H9 (cell line): Measurements from ENCODE around the gene PLEKHF1. TPM values are rescaled to one million over a fixed set of nuclear protein-coding genes. Genes with fewer than 3 reads are reported as not detected.

Experiments used
- DNase-seq: peaks from one replicate; pipeline ENCODE4 v3.0.0-alpha.2; 2017
- H2AFZ ChIP-seq: one replicate; pipeline ENCODE4 v1.6.1; 2013; ENCODE audit warnings: mild to moderate bottlenecking, low read length, control low read depth, moderate library complexity
- H2AK5ac ChIP-seq: 2 replicates; pipeline ENCODE4 v1.6.1; 2013; ENCODE audit warnings: low read length, control low read depth, mixed read lengths; ENCODE audit not compliant: insufficient read length
- H2BK120ac ChIP-seq: one replicate; pipeline ENCODE4 v1.6.1; 2013; ENCODE audit warnings: low read depth, mild to moderate bottlenecking, low read length, control low read depth, inconsistent platforms; ENCODE audit not compliant: poor library complexity, severe bottlenecking
- H2BK12ac ChIP-seq: 2 replicates; pipeline ENCODE4 v1.6.1; 2013; ENCODE audit warnings: low read length, control low read depth, mixed read lengths, low read depth; ENCODE audit not compliant: insufficient read length
- H2BK15ac ChIP-seq: 2 replicates; pipeline ENCODE4 v1.6.1; 2013; ENCODE audit warnings: low read depth, low read length, control low read depth
- H2BK20ac ChIP-seq: one replicate; pipeline ENCODE4 v1.6.1; 2013; ENCODE audit warnings: low read depth, mild to moderate bottlenecking, low read length, control low read depth, inconsistent platforms; ENCODE audit not compliant: poor library complexity, severe bottlenecking
- H2BK5ac ChIP-seq: 2 replicates; pipeline ENCODE4 v1.6.1; 2013; ENCODE audit warnings: low read length, control low read depth, mixed read lengths; ENCODE audit not compliant: insufficient read length
- H3K14ac ChIP-seq: 2 replicates; pipeline ENCODE4 v1.6.1; 2013; ENCODE audit warnings: low read length, control low read depth; ENCODE audit not compliant: insufficient read depth
- H3K18ac ChIP-seq: 2 replicates; pipeline ENCODE4 v1.6.1; 2013; ENCODE audit warnings: low read depth, mild to moderate bottlenecking, mixed read lengths, low read length, control low read depth; ENCODE audit not compliant: insufficient read length
- H3K23ac ChIP-seq: 2 replicates; pipeline ENCODE4 v1.6.1; 2013; ENCODE audit warnings: low read length, control low read depth, mixed read lengths, low read depth; ENCODE audit not compliant: insufficient read length
- H3K23me2 ChIP-seq: 2 replicates; pipeline ENCODE4 v1.6.1; 2013; ENCODE audit warnings: low read depth, mild to moderate bottlenecking, mixed read lengths, low read length, control low read depth; ENCODE audit not compliant: insufficient read length, poor library complexity, severe bottlenecking
- H3K27ac ChIP-seq: 2 replicates; pipeline ENCODE4 v1.5.1; 2013; ENCODE audit warnings: low read length, control low read depth, mixed read lengths, low read depth; ENCODE audit not compliant: insufficient read length
- H3K27me3 ChIP-seq: 2 replicates; pipeline ENCODE4 v1.6.1; 2013; ENCODE audit warnings: low read length, control low read depth, inconsistent platforms; ENCODE audit not compliant: insufficient read depth
- H3K4ac ChIP-seq: 2 replicates; pipeline ENCODE4 v1.6.1; 2013; ENCODE audit warnings: low read depth, mild to moderate bottlenecking, control low read depth, inconsistent platforms, low read length, moderate library complexity
- H3K4me1 ChIP-seq: 2 replicates; pipeline ENCODE4 v1.6.1; 2013; ENCODE audit warnings: low read length, control low read depth, inconsistent platforms; ENCODE audit not compliant: insufficient read depth
- H3K4me2 ChIP-seq: 2 replicates; pipeline ENCODE4 v1.6.1; 2013; ENCODE audit warnings: low read length, control low read depth, mixed read lengths; ENCODE audit not compliant: insufficient read length, insufficient read depth
- H3K56ac ChIP-seq: 2 replicates; pipeline ENCODE4 v1.6.1; 2013; ENCODE audit warnings: low read depth, mild to moderate bottlenecking, mixed read lengths, low read length, control low read depth; ENCODE audit not compliant: insufficient read length
- H3K79me1 ChIP-seq: 2 replicates; pipeline ENCODE4 v1.6.1; 2013; ENCODE audit warnings: low read depth, mild to moderate bottlenecking, moderate library complexity, low read length, control low read depth, inconsistent platforms; ENCODE audit not compliant: insufficient read depth, poor library complexity, severe bottlenecking
- H3K79me2 ChIP-seq: 2 replicates; pipeline ENCODE4 v1.6.1; 2013; ENCODE audit warnings: low read length, control low read depth, inconsistent platforms; ENCODE audit not compliant: insufficient read depth
- H3K9ac ChIP-seq: 2 replicates; pipeline ENCODE4 v1.6.1; 2013; ENCODE audit warnings: low read length, control low read depth, mixed read lengths; ENCODE audit not compliant: insufficient read length; ENCODE audit errors: extremely low read depth
- H3K9me3 ChIP-seq: one replicate; pipeline ENCODE4 v1.6.1; 2013; ENCODE audit warnings: low read depth, low read length, inconsistent platforms; ENCODE audit not compliant: control insufficient read depth
- H3T11ph ChIP-seq: one replicate; pipeline ENCODE4 v1.6.1; 2013; ENCODE audit warnings: mild to moderate bottlenecking, low read length, control low read depth, inconsistent platforms
- H4K20me1 ChIP-seq: one replicate; pipeline ENCODE4 v1.6.1; 2013; ENCODE audit not compliant: control insufficient read depth, insufficient read length, insufficient read depth
- H4K5ac ChIP-seq: 2 replicates; pipeline ENCODE4 v1.6.1; 2013; ENCODE audit warnings: low read depth, mild to moderate bottlenecking, mixed read lengths, low read length, control low read depth; ENCODE audit not compliant: insufficient read length
- H4K8ac ChIP-seq: replicated peaks from 2 replicates; pipeline ENCODE4 v1.6.1; 2013; ENCODE audit warnings: low read length, control low read depth, mixed read lengths, low read depth; ENCODE audit not compliant: insufficient read length
- H4K91ac ChIP-seq: 2 replicates; pipeline ENCODE4 v1.6.1; 2013; ENCODE audit warnings: low read depth, mild to moderate bottlenecking, moderate library complexity, mixed read lengths, low read length, control low read depth; ENCODE audit not compliant: insufficient read length
- H3K27ac Mint-ChIP-seq, 3 experiments: 2 replicates in 2 of 3; 3 replicates in 1 of 3; pipeline ENCODE4 v1.8.0; 2020 to 2021; ENCODE audit warnings: mixed read lengths in 3 of 3, mild to moderate bottlenecking in 1 of 3, moderate library complexity in 1 of 3
- H3K27me3 Mint-ChIP-seq: 2 replicates; pipeline ENCODE4 v1.8.0; 2021; ENCODE audit warnings: low read depth, mild to moderate bottlenecking, moderate library complexity, mixed read lengths
- H3K36me3 Mint-ChIP-seq, 3 experiments: 2 replicates in 2 of 3; 3 replicates in 1 of 3; pipeline ENCODE4 v1.8.0; 2020 to 2021; ENCODE audit warnings: low read depth in 3 of 3, mixed read lengths in 3 of 3; ENCODE audit not compliant: insufficient read depth in 1 of 3
- H3K4me1 Mint-ChIP-seq, 2 experiments: 2 replicates each; pipeline ENCODE4 v1.8.0; 2020; ENCODE audit warnings: mixed read lengths in 2 of 2
- H3K4me3 Mint-ChIP-seq, 2 experiments: 2 replicates in 1 of 2; 3 replicates in 1 of 2; pipeline ENCODE4 v1.8.0; 2020 to 2021; ENCODE audit warnings: mild to moderate bottlenecking in 2 of 2, mixed read lengths in 2 of 2, moderate library complexity in 1 of 2
- H3K9me3 Mint-ChIP-seq, 2 experiments: 2 replicates in 1 of 2; 3 replicates in 1 of 2; pipeline ENCODE4 v1.8.0; 2020; ENCODE audit warnings: mild to moderate bottlenecking in 2 of 2, mixed read lengths in 2 of 2, moderate library complexity in 1 of 2
- CTCF ChIP-seq: fragments of 200-600 bp; sonication (generic); conservative IDR thresholded peaks from 3 replicates; pipeline ENCODE4 v1.8.0; 2021; ENCODE audit warnings: antibody characterized with exemption, mild to moderate bottlenecking
- WGBS: extraction: QIAGEN DNeasy Blood & Tissue Kit; methylation state at CpG from one replicate; pipeline ENCODE4 v1.1.7; 2013; ENCODE audit warnings: missing lambda C conversion rate, low lambda C conversion rate, mixed read lengths; ENCODE audit not compliant: insufficient read length; ENCODE audit errors: extremely low coverage; 5-methylcytosine and 5-hydroxymethylcytosine counted together
- total RNA-seq: library from RNA; stranded (reverse); gene quantifications from 2 replicates; pipeline ENCODE4 v1.2.1, GENCODE V29; 2021

PLEKHF1 gene
- total RNA-seq, 1 experiment from 2014 or later: 4.9 TPM

- no peak for DNase-seq
- no peak overlapping the region for H3K18ac ChIP-seq
- H2BK12ac ChIP-seq: no peak overlapping the region
- no peak overlapping the region for H2AK5ac ChIP-seq
- H3K4ac ChIP-seq: no peak overlapping the region
- H3K23ac ChIP-seq: no peak overlapping the region
- no peak overlapping the region for H3K56ac ChIP-seq
- no peaks in the 10 kb centered on the region; a peak in 3 of 7 replicates for H3K36me3 Mint-ChIP-seq
- no peak overlapping the region for H3K4me3 Mint-ChIP-seq
- no peaks in the 10 kb centered on the region for H3K79me1 ChIP-seq
- H3K9me3 ChIP-seq: no peaks in the 10 kb centered on the region
- H2BK20ac ChIP-seq: no peak overlapping the region
- no peaks in the 10 kb centered on the region for H3K79me2 ChIP-seq
- no peak overlapping the region for H2BK15ac ChIP-seq
- no peak overlapping the region for H4K8ac ChIP-seq
- no peaks in the 10 kb centered on the region for H4K20me1 ChIP-seq
- no CpG with 5 or more reads among the region's 7 CpGs for WGBS
- no peaks in the 10 kb centered on the region for H3K27me3 ChIP-seq
- no peak overlapping the region for H2AFZ ChIP-seq
- peaks cover 2% of the 10 kb centered on the region; the same call in 1 of the 2 replicates for H3K4me1 ChIP-seq
- no peak overlapping the region for H3T11ph ChIP-seq
- no peak overlapping the region for H3K14ac ChIP-seq
- peaks cover 2% of the 10 kb centered on the region; the same call in 1 of the 2 replicates for H3K27me3 Mint-ChIP-seq
- no peak overlapping the region for H3K27ac ChIP-seq
- H3K4me2 ChIP-seq: no peak overlapping the region
- no peak overlapping the region for H2BK120ac ChIP-seq
- TF ChIP-seq CTCF: no peak
- H3K9ac ChIP-seq: no peak overlapping the region
- peaks cover 4 to 10% of the 10 kb centered on the region in 2 experiments; a peak in 4 of 5 replicates for H3K9me3 Mint-ChIP-seq
- peaks cover 9 to 10% of the 10 kb centered on the region in 2 experiments for H3K4me1 Mint-ChIP-seq
- no peak overlapping the region for H4K5ac ChIP-seq
- no peak overlapping the region for H4K91ac ChIP-seq
- no peak overlapping the region for H3K27ac Mint-ChIP-seq
- H3K23me2 ChIP-seq: no peaks in the 10 kb centered on the region
- H2BK5ac ChIP-seq: no peak overlapping the region
Observed at GRCh38 chr19:29650772-29651387, 14.4 kb upstream of the PLEKHF1 start.
